Stimulated activated CD8-positive, alpha-beta memory T cell treated with anti-CD3 and anti-CD28 coated beads, Interleukin-7, amount 100 ng/mL, for 1 hour (primary cell): Measurements from ENCODE around the gene KLF5.
"Not testable (repeated sequence)": the region's sequence is repeated elsewhere in the genome, so short reads cannot be mapped to it uniquely, and the experiment has no call there.

Experiments used
- DNase-seq, 2 donors: peaks; one replicate each; pipeline ENCODE4 v3.0.0-alpha.2; 2020; ENCODE audit warnings: low read depth in 2 of 2

The KLF5 gene

GRCh38 chr13:73058736-73059459 is at the start of gene KLF5:
TSS of gene KLF5 (plus strand) at chr13:73059005. CDS start at chr13:73059328, 323 bp downstream.
- peak; percentile 83 to 91 for DNase-seq

DNA sequence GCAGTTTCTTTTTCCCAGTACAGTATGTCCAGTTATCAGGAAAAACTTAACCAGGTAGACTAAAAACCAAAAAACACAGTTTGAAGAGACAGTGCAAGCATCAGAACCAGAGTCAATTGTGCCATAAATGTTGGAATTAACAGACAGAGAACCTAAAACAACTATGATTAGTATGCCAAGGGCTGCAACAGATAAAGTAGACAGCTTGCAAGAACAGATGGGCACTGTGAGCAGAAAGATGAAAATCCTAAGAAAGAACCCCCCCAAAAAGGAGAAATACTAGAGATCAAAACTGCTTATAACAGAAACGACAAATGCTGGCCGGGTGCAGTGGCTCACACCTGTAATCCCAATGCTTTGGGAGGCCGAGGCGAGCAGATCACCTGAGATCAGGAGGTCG is 47.1 kb upstream of the KLF5 start:
- no peak for DNase-seq

DNA sequence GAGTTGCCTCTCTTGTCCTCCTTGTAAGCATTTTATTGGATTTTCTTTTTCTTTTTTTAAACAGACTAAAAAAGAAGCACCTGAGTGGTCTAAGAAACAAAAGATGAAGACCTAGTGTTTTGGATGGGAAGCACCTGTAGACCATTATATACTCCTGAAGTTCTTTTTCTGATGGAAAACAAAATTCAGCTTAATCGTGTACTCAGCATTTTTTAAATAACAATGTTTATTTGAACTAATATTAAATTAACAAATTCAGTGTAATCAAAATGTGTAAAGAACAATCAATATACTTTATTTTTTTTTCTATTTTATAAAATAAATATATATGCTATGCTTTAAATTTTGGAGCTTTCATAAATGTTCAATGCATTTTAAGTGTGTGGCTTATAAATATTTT is 43.0 kb upstream of the KLF5 start:
- DNase-seq, result no peak

DNA sequence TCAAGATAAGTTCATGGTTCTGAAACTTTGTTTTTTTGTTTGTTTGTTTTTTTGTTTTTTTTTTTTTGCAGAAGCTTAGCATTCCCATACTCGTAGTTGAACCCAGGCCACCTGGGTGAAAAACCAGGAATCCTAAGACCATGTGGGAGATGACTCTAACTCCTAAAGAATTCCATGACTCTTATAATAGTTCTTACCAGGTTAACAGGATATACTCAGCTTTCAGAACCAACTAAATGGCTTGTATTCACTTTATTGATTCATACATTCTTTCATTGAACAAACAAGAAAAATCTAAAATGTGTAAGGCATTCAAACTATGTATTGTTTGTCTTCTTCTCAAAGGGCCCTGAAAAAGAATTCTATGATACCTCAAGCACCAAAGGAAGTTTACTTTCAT is 40.5 kb upstream of the KLF5 start:
- DNase-seq, result no peak

DNA sequence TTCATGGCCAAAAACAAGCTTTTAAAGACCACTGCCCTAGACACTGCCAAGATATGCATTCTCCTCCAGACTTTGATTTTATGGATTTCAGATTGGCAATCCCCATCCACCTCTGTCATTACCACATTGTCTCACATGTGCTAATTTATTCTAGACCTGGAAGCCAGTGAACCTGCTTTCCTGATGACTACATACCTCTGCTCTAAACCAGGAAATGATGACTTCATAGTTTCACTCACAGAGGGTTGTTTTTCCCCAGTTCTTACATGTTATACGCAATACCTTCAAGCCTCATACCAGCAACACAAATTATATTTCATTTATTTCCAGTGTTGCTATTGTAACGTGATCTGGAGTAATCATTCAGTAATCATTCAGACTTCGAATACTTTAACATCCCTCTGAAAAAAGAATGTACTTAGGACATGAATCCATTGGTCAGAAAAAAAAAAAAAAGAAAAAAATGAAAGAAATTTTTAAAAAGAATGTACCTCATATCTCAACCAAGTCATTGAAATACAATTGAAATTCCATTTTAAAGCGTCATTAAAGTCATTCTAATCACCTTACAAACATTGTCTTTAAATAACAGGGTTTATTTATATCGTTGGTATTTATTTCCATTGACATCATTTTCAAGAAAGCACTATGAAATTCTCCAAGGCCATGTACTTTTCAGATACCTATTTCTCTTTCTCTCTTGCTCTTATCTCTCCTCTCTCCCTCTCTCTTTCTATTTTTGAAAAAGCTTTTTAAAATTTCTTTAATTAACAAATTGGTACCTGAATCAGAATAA is 33.4 kb upstream of the KLF5 start:
- no peak for DNase-seq

DNA sequence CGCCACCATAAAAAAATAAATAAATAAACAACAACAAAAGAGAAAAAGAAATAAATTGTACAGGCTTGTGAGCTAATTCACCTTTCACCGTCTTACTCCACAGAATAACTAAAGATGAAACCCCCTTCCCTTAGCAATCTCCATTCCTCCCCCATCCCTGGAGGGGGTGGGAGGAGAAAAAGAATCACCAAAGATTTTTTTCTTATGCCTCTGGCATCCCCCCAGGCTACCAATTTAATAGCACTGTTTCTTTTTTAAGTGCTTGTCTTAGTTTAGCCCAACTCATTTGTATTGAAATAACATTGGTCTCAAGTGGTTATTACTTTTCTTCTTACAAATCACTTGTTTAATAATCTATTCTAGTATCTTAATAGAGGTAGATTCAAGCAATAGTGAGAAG is 23.9 kb upstream of the KLF5 start:
- DNase-seq, result no peak

GRCh38 chr13:73035660-73036059 is 23.1 kb upstream of the KLF5 start:
- DNase-seq, result no peak

DNA sequence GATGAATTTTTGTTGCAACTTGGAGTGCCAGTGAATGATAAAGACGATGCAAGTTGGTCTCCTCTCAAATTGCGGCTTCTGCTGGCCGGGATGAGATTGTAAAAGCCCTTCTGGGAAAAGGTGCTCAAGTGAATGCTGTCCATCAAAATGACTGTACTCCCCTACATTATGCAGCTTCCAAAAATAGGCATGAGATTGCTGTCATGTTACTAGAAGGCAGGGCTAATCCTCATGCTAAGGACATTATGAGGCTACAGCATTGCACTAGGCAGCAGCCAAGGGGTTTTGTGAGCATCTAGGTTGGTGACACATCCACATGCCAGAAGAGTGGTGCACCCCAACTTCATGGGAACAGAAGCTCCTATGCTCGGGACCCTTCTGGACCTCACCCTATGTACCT is 22.2 kb upstream of the KLF5 start:
- no peak for DNase-seq

DNA sequence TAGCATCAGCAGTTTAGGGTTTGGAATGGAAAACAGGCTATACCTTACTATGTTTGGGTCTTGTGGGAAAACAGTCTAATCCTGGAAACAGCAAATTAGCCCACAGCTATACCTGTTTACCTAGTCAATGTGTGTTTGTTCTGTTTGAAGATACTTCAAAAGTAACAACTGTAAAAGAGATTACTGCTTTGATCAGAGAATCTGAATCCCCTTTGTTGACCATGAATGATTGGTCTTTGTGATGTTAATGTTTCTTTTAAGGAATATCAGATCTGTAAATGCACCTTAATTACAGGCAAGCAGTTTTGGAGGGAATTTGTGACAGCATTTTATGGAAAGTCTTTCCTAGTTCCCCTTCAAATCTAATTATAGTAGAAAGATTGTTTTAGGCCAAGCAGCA is 20.7 kb upstream of the KLF5 start:
- no peak for DNase-seq

- no peak for DNase-seq
Observed at GRCh38 chr13:73039201-73040108, 19.4 kb upstream of the KLF5 start.

- DNase-seq, result no peak
Observed at GRCh38 chr13:73040484-73040883, 18.3 kb upstream of the KLF5 start.

- DNase-seq, result no peak
Observed at GRCh38 chr13:73040968-73041596, 17.7 kb upstream of the KLF5 start.

- DNase-seq, result no peak
Observed at GRCh38 chr13:73045031-73045430, 13.8 kb upstream of the KLF5 start.

DNA sequence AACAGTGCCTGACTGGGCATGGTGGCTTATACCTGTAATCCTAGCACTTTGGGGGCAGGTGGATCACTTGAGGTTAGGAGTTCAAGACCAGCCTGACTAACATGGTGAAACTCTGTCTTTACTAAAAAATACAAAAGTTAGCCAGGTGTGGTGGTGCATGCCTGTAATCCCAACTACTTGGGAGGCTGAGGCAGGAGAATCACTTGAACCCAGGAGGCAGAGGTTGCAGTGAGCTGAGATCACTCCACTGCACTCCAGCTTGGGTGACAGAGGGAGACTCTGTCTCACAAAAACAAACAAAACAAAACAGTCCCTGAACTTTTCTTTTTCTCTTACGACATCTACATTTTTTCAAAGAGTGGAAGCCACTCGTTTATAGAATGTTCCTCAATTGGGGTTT is 10.2 kb upstream of the KLF5 start:
- DNase-seq, result not testable (repeated sequence)

DNA sequence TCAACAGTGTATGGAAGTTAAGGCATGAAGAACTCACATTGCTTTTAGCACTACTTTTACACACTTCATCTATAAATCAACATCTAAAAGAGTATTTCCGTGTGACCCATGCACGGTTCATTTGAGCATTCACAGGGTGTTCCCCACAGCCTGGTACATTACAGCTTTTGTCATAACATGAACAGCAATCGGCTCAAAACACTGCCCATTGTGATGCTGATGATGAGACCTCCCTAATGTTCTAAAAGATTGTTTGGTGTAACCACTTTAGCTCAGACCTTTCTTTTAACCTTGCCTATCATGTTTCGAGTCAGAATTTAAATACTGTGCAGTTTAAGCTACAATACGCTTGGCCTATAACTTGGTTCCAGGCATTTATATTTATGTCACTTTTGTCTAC is 4.1 kb upstream of the KLF5 start:
- no peak for DNase-seq

DNA sequence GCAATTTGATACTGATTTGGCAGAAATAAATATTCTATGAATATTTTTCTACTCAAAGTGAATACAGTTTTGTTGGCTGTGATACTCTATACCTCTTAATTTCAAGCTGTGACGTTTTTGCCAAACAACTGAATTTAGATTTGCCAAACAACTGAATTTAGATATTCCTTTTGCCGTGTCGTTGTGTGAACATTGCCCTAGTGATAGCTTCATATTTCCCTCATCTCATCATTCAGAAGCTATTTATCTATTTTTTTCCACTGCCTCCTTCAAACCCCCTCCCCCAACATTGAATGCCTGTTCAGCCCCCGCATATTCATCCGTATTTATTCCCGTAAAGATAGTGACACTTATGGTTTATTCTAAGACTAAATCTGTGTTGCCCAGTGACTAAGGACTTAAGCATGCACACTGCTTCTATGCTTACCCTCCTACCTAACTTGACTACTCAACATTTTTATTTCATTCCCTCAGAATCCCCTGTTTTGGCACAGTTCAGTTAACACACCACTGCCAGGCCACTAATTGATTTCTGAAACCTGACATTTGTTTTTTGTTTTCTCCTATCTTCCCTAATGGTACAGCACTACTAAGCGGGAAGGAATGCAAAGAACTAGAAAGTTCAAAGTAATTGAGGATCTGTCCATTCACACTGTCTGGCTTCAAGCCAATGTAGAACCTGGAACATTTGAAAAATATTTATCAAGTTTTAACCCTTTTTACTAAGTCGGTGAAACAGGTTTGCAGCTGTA is 2.8 kb upstream of the KLF5 start:
- no peak for DNase-seq

DNA sequence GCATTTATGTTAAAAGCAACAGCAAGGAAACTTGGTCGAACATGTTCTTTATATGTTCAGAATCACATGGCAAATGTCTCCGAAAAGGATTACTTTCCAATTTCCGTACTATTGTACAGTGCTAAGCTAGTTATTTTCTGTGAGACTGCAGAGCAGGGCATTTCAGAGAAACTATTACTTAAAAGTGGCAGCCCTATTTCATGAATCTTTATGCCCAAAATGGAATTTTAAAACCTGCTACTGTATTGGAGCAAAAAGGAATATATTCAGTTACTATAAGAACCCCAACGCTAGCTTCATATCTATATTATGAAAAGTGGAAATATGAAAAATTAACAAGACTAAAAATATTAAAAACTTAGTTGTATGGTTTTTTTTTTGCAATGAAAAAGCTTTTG is 2.2 kb upstream of the KLF5 start:
- no peak for DNase-seq

DNA sequence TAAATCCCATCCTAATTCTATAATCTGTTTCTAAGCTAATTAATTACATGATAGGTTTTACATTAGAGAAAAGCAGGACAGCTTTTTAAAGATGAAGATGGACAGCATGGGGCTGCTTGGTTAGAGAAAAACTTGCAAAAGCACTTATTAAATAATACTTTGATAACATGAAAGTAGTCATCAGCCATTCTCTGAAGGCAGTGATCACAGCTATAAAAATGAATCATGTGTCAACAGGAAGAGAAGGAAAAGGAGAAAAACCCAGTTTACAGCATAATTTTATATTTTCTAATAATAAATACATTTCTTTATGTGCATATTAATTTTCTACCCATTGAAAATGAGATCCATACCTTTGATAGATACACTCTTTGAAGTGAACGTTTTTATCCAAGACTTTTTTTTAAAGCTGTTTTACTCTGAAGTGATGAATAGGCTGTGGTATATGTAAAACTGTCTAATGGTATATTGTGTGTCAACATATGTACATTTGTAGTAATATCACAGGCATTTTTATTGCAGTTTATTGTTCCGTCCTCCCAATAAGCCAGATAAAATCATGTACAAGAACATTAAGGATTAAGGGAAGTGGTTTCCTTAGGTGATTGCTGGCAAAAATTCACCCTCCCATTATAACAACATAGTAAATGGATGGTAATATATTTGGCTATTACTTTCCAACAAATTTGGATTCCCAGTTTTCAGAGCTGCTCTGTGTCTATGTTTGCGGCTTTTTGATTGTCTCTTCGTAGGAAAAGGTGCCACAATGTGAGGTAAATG is 1.3 kb upstream of the KLF5 start:
- no peak for DNase-seq

DNA sequence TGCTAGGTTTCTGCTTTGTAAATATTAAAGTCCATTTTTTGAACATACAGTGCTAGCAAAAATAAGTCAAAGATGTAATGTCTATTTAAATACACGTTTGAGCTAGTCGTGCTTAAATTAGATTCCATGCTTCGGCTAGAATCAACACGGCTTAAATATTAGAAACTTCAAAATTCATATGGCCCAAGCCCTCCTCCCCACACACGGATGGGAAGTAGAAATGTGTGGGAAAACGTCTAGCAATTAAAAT is 816 bp upstream of the KLF5 start:
- DNase-seq, result no peak

GRCh38 chr13:73058432-73058735 is 421 bp upstream of the KLF5 start:
- no peak for DNase-seq
